B cell (primary cell): Measurements from ENCODE around the gene PIGZ.

Experiments
- EZH2 ChIP-seq: IDR thresholded peaks from 2 replicates; pipeline ENCODE4 v1.6.1; 2012; ENCODE audit warnings: borderline replicate concordance, low read depth, mild to moderate bottlenecking, moderate library complexity, low read length; ENCODE audit not compliant: insufficient read depth, poor library complexity, severe bottlenecking
- TF ChIP-seq, protein P1 (sequence below): fragments of 200-600 bp; IDR thresholded peaks from one replicate; pipeline ENCODE4 v1.8.0; 2022; ENCODE audit warnings: antibody characterized with exemption, mild to moderate bottlenecking

DNA sequence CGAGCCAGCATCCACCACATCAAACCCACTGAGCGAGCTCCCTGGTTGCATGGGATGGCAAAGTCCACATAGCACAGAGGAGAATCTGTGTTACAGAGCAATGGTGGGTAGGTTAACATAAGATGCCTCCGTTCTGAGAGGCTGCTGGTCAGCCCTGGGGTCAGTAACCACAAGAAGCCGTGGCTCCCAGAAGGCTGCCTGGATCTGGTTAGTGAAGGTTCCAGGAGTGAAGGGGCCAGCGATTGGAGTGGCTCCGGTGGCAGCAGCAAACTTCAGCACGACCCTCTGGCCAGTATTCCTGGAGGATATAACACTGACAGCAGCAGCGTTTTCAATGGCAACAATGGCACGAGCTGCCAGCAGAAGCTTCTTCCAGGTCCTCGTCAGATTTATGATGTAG lies 18.4 kb upstream of the PIGZ start:
- TF ChIP-seq, protein P1, sequence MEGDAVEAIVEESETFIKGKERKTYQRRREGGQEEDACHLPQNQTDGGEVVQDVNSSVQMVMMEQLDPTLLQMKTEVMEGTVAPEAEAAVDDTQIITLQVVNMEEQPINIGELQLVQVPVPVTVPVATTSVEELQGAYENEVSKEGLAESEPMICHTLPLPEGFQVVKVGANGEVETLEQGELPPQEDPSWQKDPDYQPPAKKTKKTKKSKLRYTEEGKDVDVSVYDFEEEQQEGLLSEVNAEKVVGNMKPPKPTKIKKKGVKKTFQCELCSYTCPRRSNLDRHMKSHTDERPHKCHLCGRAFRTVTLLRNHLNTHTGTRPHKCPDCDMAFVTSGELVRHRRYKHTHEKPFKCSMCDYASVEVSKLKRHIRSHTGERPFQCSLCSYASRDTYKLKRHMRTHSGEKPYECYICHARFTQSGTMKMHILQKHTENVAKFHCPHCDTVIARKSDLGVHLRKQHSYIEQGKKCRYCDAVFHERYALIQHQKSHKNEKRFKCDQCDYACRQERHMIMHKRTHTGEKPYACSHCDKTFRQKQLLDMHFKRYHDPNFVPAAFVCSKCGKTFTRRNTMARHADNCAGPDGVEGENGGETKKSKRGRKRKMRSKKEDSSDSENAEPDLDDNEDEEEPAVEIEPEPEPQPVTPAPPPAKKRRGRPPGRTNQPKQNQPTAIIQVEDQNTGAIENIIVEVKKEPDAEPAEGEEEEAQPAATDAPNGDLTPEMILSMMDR: no peak
- TF ChIP-seq EZH2: no peak
